Stimulated activated CD8-positive, alpha-beta memory T cell treated with anti-CD3 and anti-CD28 coated beads, Interleukin-4, amount 100 ng/mL, for 4 hours (primary cell): ENCODE measurements around the gene POLN.

Experiments used
- DNase-seq, 2 donors: peaks; one replicate each; pipeline ENCODE4 v3.0.0-alpha.2; 2020; ENCODE audit warnings: low read depth in 2 of 2, low spot score in 1 of 2

Gene POLN

DNA sequence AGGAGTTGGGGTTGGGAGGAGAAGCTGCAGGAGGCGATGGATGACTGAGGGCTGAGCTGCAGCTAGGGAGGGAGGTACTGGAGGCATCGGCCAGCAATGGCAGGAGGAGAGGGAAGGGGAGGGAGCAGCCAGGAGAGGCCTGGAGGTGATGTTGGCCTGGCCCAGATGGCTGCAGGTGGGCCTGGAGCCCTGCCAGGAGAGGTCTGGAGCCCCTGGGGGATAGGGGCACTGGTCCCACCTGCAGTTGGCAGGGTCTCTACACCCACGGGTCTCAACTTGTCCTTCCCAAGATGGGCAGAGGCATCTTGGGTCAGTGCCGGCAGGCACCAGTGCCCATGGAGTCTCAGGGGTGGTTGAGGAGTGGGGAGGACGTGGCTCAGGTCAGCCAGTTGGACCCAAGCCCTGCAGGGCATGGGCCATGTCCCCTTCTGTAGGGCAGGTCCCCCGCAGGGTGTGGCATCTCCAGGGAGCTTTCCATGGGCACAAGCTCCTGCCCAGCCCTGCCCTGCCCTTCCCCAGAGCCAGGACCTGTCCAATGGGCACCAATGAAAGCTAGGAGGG is 22.6 kb upstream of the POLN start:
- no peak for DNase-seq

DNA sequence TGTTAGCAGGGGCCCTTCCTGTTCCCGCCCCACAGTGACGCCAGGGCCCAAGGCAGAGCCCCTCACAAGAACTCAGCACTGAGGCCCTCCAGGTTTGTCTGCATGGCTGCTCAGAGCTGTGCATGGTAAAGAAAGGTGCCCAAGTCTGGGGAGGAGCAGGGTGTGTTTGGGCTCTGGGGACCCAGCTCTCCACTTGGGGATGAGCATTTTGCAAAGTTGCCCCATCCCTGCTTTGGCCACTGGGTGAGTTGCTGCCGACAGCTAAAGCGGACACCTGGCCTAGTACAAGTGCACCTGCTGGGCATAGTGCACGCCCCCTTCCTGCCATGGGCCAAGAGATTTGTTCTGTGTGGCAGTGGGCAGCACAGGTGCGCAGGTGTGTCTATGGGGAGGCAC is 22.0 kb upstream of the POLN start:
- DNase-seq: no peak

DNA sequence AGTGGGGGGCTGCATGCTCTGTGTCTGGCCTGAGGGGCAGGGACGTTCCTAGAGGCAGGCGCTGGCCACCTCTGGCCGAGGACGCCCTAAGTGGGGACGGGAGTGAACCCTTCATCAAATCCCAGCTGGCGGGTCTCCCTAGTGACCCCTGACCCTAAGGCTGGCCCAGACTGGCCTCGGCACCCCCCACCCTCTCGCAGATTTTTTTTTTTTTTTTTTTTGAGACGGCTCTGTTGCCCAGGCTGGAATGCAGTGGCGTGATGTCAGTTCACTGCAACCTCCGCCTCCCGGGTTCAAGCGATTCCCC is 21.0 kb upstream of the POLN start:
- DNase-seq: no peak

DNA sequence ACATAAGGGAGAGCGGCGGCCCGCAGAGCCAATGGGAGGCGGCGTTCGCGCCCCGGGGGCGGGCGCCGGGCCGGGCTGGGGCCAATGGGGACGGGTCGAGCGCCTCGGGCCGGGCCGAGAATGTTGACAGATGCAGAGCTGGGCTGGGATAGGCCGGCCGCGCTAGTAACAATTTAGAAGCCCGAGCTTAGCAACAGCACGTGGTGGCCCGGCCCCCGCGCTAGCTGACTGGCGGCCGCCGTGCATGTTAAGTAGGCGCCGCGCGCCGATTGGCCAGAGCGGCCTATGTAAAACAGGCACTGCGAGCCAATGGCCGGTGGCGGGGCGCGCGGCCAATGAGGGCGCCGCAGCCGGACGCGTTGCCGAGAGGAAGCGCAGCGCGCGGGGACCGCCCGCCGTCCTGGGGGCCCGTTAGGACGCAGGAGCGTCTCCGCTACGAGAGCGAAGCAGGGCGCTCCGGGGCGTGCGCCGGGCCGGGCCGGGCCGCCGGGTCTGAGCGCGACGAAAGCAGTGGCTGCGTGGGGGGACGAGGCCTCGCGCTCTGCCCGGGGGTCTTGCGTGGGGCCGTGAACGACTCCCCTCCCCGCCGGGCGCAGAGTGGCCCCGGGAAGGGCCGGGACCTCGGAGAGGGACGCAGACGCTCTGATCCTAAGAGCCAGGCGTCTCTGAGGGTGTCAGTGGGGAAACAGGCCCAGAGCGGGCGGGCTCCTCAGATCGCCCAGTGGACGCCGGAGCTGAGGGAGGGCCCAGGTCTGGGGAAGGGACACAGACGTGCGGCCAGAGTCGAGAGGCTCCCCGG is 20.4 kb upstream of the POLN start:
- peak; percentile 88 to 97 for DNase-seq

DNA sequence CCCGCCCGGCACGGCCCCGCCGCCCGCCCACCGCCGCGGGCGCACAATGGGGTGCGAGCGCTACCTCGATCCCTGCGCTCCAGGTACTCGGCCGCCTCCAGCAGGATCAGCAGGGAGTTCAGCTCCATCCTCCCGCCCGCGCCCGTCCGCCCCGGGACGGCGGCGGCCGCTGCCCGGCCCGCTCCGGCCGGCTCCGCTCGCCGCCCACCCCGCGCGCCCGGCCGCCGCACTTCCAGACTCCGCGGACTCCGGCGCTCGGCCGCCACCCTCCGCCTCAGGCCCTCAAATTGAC is 19.9 kb upstream of the POLN start, which contains the start of gene MXD4:
Gene MXD4 (minus strand): TSS at position 257 of the 292 bp plus-strand sequence. CDS start 129 bp downstream, at position 128.
- no peak for DNase-seq

DNA sequence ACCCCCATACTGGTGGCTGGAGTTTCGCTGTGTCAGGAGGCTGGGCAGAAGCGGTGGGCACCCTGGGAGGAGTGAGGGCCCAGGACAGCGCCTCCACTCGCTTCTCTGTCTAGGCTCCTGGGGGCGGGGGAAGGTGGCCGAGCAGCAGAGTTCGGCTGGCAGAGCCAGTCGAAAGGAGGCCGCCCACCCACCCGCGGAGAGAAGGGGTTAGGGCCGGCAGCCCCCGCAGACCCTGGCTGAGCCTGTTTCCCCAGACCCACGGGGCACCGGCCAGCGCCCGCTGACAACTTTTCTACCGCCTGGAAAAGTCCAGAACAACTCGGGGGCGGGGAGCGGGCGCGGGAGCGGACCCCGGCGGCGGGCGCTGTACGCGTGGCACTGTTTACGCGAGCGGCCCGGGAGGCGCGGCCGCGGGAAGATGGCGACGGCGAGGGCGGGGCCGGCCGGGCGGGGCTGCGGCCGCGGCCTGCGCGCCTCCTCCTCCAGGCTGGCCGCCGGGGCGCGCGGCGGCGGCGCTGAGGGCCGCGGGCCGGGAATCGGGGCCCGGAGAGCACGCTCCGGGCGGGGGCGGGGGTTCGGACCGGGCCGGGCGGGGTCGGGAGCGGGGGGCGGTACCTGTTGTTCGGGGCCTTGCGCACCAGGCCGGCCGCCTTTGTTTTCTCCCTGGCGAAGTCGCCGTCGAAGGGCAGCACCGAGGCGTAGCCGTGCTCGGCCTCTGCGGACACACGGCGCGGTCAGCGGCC is 19.4 kb upstream of the POLN start:
- DNase-seq: no peak

DNA sequence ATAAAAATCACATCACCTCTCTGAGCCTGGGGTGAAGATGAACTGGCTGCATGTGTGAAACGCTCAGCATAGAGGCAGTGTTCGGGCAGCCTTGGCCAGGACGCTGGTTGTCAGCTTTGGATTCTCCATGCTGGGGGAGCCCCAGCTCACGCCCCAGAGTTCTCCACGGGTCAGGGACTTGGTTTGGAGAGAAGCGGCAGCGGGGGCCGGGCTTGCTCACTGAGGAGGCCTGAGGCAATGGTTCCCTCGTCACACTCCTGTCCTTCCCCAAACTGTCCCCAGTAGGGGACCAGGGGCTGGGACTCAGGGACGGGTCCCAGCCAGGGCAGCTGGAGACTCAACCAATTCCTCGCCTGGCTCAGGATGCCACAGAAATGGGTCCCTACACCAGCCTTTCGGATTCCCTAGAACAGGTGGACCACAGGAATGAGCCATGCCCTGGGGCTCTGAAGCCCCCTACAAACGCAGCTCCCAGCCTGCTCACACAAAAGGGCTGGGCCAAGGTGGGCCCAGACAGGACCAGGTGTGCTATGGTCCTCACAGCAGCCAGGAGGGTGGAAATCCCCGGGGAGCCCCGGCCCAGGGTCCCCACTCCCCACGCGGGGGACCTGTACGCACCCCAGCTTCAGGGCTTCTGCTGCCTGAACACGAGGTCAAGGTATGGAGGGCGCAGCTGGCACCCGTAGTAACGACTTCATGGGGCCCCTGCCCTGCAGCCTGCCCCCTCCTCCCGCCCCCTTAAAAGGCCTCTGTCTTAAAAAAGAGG is 18.6 kb upstream of the POLN start:
- DNase-seq: no peak

DNA sequence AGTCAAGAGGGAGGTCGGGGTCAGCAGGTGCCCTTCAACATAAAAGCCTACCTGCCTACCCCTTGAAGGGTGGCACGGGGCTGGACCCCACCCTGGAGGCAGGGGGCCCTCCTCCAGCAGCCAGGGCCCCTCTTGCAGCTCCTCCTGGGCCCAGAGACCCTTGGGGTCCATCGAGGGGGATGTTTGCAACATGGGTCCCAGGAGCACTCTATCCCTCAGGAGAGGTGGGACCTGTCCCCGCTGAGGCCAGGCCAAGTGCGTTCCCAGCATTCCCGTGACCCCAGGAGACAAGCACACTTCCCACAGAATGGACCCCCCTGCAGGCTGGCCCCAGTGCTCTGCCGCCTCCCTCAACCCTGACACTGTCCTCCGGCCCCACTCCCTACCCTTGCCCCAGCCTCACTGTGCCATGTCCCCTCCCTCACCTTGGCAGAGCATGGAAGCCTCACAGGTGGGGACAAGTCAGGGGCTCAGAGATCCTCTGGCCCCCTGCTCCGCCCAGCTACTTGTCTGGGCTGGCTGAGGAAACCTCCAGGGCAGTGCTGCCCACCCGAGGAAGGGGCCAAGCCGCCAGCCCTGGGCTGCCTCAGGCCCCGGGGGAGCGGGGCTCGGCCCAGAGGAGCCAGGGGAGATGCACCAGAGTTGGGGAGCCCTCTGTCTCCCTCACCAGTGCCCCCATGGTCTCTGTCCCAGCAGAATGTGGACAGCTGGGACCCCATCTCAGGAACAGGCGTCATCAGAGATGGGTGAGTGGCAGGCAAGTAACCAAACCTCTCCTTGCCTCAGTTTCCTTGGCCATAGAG is 17.8 kb upstream of the POLN start:
- no peak for DNase-seq

DNA sequence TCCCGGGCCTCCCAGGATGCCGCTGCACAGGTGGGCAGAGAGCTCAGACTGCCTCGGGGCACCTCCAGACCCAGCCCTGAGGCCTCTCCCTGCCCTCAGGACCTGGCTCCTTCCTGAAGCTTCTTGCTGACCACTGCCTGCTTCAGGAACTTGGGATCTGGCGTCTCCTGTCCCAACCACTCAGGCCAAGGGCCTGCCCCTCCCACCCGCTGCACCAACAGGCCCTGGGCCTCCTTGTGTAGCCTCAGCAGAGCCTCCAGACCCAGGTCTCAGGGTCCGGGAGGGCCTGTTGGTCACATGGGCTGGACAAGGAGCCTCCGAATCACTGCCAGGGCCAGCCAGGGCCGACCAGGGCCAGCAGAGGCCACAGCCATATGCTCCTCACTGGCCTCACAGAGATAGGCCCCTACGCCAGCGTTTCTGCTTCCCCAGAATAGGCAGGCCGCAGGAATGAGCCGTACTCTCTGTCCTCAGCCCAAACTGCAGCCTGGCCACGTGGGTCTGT is 17.2 kb upstream of the POLN start:
- DNase-seq: no peak

DNA sequence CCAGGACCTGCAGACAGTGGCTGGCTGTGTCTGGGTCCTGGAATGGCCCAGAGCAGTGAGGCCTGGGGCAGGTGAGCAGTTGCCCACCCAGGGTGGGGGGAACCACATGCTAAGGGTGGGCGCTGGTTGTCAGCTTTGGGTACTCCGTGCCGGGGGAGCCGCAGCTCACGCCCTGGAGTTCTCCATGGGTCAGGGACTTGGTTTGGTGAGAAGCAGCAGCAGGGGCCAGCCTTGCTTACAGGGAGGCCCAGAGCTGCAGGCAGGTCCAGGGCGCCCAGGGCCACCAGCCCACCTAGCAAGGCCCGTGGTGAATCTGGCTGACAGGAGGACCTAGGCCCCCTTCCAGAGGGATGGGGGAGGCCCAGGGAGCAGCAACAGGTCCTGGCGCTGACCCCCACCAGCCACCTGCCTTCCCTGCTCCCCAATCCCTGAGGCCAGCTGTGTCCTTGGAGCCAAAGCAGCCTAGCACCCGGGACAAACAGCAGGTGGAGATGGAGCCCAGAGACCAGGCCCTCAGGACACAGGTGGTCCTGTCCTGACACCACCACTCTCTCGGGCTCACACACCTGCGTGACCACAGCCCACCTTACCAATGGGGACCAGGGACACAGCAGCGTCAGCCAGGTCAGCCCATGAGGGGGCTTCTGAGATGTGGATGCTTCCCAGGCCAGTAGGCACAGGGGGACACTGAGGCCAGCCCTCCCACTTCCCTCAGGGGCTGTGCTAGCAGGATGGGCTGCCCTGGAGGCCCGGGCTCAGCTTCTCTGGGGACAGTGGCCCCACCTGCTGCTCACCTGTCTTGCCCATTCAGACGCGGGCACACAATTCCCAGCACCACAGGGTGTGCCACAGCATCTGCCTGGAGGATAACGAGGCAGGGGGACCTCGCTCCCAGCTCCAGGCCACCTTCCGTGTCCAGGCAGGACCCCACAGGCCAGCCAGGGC is 16.4 kb upstream of the POLN start:
- no peak for DNase-seq

DNA sequence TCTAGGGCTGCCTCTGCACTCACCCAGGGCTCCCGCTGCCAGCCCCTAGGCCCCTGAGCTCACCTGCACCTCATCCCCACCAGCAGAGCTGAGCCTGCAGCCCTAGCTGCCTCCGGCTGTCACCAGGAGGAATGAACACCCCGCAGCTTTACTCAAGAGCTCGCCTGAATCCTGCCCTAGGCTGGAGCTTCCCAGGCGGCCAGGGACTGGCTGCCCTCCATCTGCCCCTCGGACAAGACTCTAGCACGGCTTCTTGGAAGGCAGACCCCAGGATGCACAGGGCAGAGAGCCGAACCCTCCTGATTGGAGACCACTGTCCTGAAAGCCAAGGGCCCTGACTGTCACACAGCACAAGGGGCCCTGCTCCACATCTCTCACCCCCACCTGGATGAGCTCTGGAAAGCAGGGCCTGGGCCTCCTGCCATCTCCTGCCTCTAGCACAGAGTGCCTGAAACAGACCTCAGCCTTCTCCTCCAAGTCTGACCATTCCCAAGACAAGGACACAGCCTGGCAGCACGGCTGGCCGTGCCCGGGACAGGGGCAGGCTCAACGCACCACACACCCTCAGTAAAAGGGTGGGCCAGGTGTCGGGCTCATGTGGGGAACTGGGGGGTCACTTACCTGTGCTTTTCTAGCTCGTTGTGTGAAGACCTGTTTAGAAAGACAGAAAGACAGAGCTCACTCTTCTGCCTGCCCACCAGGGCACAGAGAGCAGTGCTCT is 15.6 kb upstream of the POLN start:
- DNase-seq: no peak

DNA sequence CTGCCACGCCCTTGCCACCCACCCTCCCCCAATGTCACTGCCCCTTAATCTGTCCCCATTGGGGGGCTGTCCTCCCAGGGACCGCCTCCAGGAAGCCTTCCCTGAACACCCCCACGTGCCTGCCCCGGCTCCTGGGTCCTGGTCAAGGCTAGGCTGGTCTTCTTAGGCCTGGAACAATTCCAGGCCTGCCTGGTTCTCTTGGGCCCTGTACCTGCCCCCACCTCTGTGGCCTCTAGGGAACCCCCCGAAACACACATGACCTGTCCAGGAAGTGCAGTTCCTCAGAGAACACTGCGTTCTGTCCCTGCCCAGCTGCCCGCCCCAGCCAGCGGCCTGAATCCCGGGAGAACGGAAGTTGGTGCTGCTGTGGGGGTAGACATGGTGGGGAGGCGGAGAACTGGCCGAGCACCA is 14.9 kb upstream of the POLN start:
- DNase-seq: no peak

DNA sequence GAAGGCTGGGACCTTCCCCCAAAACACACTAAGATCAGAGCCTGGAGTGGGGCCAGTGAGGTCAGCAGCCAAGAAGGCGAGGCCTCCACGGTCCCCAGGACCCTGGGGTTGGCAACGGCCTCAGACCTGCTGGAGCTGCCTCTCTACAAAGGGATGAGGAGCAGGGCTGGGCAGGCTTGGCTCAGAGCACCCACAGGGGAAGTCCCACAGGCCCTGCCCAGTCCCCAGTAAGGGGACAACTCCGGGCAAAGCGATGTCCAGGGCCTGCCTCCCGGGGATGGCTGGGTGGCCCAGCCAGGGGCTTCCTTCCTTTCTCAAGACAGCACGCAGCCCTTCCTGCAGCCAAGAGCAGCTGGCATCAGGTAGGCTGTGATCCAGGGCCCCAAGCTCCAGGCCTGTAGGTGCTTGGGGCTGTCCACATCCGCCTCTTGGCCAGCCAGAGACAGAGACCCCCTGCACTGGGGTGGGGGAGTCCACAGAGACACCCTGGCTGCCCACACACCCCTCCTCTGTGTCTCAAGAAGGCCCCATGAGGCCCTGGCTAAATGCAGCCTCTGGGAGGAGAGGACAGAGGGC is 14.3 kb upstream of the POLN start:
- no peak for DNase-seq

DNA sequence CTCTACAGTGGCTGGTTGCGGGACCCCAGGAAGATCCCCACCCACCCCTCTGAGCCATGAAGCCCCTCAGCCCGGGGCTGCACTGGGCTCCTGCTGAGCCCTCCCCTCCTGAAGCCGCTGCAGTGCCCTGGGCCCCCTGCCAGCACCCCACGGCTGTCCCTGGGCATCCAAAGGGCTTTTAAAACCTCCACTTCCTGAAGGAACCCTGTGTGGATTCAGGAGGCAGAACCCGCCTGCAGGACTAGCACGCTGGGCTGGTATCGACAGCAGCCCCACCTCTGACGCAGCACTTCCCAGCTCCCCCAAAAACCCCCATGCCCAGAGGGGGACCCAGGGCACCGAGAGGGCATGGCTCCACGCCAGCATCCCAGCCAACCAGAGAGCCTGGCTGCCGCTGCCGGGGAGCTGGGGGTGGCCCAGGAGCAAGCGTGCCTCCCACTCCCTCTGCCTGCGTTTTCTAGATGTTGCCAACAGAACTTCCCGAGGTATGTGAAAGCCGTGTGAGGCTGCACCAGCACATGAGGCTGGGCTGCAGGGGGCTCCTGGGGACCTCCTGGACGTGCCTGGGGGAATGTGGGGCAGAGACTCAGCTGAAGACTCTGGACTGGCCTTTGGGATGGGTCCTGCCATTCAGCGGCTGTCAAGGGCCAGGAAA is 13.7 kb upstream of the POLN start:
- no peak for DNase-seq

DNA sequence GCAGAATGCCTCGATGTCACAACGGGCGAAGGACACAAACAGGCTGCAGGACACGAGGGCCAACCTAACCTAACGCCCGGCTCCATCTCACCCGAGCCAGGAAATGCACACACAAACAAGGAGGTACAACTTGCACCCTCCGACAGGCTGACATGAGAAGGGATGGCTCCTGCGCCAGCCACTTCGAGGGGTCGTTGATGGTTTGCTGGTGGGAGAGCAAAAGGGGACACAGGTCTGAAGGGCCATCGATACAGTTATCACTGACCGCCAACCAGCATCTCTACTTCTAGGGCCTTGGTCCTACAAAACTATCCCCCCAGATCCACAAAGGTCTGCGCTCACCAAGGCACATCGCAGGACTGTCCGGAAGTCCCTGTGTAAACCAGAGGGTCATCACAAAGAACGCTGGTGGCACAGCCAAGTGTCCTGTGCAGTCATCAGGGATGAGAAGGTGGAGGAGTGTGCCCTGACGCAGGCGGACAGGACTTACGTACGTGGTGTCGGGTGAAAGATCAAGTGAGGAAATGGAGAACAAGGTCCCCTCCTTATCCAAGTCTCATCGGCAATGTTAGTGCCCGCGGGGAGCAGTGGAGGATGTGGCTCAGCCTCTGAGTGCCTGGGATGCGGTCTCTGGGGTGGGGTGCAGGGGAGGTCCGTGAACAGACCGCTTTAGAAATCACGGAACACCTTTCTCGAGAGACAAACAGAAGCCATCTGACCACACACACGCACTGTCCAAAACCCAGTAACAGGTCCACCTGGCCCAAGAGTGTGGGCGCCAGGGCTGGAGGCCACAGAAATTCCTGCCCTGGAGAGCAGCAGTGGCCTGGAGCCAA is 13.0 kb upstream of the POLN start:
- no peak for DNase-seq

DNA sequence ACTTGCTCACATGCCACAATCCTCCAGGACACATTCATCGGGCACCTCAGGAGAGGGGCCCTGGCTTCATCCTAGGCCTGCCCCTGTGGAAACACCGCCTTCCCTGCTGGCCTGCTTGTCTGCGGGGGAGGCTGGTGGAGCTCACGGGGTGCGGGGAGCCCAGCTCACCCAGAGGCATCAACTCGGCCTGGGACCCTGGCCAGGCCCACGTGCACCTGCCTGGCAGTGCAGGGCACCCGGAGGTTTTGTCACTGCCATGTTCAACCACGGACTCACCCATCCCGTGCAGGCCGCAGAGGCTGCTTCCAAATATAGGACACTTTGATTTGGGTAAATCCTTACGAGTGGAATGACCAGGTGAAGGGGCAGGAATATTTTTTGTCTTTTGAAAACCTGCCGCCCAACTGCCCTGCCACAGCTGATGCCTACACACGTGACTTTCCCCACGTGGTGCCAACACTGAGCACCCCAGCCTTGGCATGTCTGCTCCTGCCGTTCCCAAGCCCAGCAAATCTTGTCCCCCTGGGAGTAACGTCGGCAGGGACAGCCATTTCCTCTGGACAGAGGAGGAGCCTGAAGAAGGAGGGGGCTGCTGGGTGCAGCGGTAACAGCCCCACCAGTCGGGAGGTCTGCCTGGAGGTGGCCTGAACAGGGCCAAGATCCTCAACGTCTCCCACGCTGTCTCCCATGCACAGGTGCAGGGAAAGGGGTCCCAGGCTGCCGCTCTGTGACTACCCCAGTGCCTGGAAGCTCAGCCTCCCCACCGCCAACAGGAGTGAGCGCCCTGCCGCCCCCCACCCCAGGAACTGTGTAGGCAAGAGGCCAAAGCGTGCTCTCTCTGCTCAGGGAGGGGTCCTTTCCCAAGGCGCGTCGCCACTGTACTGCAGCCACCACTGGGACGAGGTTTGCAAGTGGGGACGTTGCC is 11.5 kb upstream of the POLN start:
- DNase-seq: no peak
